Stimulated activated effector memory CD8-positive, alpha-beta T cell treated with anti-CD3 and anti-CD28 coated beads, Interleukin-12 subunit alpha, Interleukin-12 subunit beta, amount 100 ng/mL, for 72 hours (primary cell): Measurements from ENCODE around the gene PPP4R2.
A peak's percentile ranks its signal among the peaks of the same experiment; 100 is the strongest.

ENCODE experiments used
- ATAC-seq: fragments of 150-1000 bp; cut with Tn5 transposase; 2 replicates; pipeline ENCODE4 v1.10.0; 2021
- DNase-seq, 2 donors: peaks; one replicate each; pipeline ENCODE4 v3.0.0; 2021 to 2022; ENCODE audit warnings: low spot score in 2 of 2
- H3K27ac Mint-ChIP-seq: one replicate; pipeline ENCODE4 v1.8.0; 2022; ENCODE audit warnings: mild to moderate bottlenecking, mixed read lengths
- H3K36me3 Mint-ChIP-seq: one replicate; pipeline ENCODE4 v1.8.0; 2022; ENCODE audit warnings: mild to moderate bottlenecking, mixed read lengths
- H3K4me1 Mint-ChIP-seq: one replicate; pipeline ENCODE4 v1.8.0; 2022; ENCODE audit warnings: mixed read lengths
- H3K4me3 Mint-ChIP-seq: one replicate; pipeline ENCODE4 v1.8.0; 2022; ENCODE audit warnings: mild to moderate bottlenecking, mixed read lengths
- H3K9me3 Mint-ChIP-seq: one replicate; pipeline ENCODE4 v1.8.0; 2022; ENCODE audit warnings: mixed read lengths

Gene PPP4R2

GRCh38 chr3:72996473-72997333, at the start of gene PPP4R2:
PPP4R2 (plus strand) TSS chr3:72996811; CDS start chr3:72997038, 227 bp downstream.
- H3K9me3 Mint-ChIP-seq = no peaks in the 10 kb centered on the region
- DNase-seq (peak; percentile 91 to 94), ATAC-seq (peak; percentile 94)
- peak within 1 kb of the TSS; percentile 88 for H3K27ac Mint-ChIP-seq
- H3K36me3 Mint-ChIP-seq = peaks cover 44% of the 10 kb centered on the region
- peaks cover 29% of the 10 kb centered on the region for H3K4me1 Mint-ChIP-seq
- peak within 1 kb of the TSS; percentile 81 for H3K4me3 Mint-ChIP-seq

- ATAC-seq = no peak
- peaks cover 18% of the 10 kb centered on the region for H3K4me1 Mint-ChIP-seq
- no peaks in the 10 kb centered on the region for H3K36me3 Mint-ChIP-seq
- DNase-seq = no peak
- no peak overlapping the region for H3K4me3 Mint-ChIP-seq
- H3K27ac Mint-ChIP-seq = no peak overlapping the region
- H3K9me3 Mint-ChIP-seq = no peaks in the 10 kb centered on the region
Observed at GRCh38 chr3:72947715-72948490, 48.7 kb upstream of the PPP4R2 start.

- H3K27ac Mint-ChIP-seq = no peak overlapping the region
- no peak overlapping the region for H3K4me3 Mint-ChIP-seq
- H3K36me3 Mint-ChIP-seq = no peaks in the 10 kb centered on the region
Observed at GRCh38 chr3:72949016-72949415, 47.6 kb upstream of the PPP4R2 start.

DNA sequence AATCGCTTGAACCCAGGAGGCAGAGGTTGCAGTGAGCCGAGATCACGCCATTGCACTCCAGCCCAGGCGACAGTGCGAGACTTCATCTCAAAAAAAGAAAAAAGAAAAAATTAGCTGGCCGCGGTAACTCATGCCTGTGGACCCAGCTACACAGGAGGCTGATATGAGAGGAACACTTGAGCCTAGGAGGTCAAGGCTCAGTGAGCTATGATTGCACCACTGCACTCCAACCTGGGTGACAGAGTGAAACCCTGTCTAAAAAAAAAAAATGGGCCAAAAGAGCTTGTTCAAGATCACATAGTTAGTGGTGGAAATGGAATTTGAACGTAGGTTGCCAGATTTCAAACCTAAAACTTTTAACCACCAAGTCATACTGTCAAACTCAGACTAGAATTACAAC, 46.2 kb upstream of the PPP4R2 start:
- Mint-ChIP-seq H3K27ac (no peak overlapping the region), H3K36me3 (no peaks in the 10 kb centered on the region), H3K4me1 (peaks cover 15% of the 10 kb centered on the region), H3K9me3 (no peaks in the 10 kb centered on the region), H3K4me3 (no peak overlapping the region)
- ATAC-seq = no peak
- no peak for DNase-seq

More at GRCh38 chr3:72949016-72949415, 47.6 kb upstream of the PPP4R2 start:
- Mint-ChIP-seq H3K4me1 (peaks cover 18% of the 10 kb centered on the region), H3K9me3 (no peaks in the 10 kb centered on the region)
- DNase-seq = no peak
- no peak for ATAC-seq

GRCh38 chr3:72950801-72951200, 45.8 kb upstream of the PPP4R2 start:
- no peak overlapping the region for H3K27ac Mint-ChIP-seq
- no peaks in the 10 kb centered on the region for H3K36me3 Mint-ChIP-seq
- no peaks in the 10 kb centered on the region for H3K9me3 Mint-ChIP-seq
- ATAC-seq (no peak), DNase-seq (no peak)
- H3K4me1 Mint-ChIP-seq = peaks cover 11% of the 10 kb centered on the region
- H3K4me3 Mint-ChIP-seq = no peak overlapping the region

DNA sequence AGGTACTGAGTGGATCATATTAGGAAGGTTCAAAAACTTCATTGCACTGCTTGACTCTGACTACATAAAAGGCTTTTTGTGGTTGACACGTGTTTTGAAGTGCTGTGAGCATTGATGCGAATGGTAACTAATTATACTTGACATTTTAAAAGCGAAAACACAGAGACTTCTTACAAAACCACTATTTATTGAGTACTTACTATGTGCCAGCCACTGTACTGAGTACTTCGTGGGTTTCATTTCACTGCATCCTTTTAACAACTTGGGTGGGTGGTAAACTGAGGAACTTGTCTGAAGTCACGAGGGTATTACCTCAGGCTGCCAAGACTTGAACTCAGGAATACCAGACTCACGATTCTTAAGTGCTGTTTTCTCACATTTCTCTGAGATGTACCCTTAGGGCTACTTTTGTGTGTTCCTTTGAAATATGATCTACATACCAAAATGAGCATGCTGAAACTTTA, 45.3 kb upstream of the PPP4R2 start:
- H3K4me3 Mint-ChIP-seq = no peak overlapping the region
- H3K36me3 Mint-ChIP-seq = no peaks in the 10 kb centered on the region
- H3K4me1 Mint-ChIP-seq = peaks cover 11% of the 10 kb centered on the region
- ATAC-seq = peak; percentile 87
- no peak overlapping the region for H3K27ac Mint-ChIP-seq
- no peaks in the 10 kb centered on the region for H3K9me3 Mint-ChIP-seq
- no peak for DNase-seq

DNA sequence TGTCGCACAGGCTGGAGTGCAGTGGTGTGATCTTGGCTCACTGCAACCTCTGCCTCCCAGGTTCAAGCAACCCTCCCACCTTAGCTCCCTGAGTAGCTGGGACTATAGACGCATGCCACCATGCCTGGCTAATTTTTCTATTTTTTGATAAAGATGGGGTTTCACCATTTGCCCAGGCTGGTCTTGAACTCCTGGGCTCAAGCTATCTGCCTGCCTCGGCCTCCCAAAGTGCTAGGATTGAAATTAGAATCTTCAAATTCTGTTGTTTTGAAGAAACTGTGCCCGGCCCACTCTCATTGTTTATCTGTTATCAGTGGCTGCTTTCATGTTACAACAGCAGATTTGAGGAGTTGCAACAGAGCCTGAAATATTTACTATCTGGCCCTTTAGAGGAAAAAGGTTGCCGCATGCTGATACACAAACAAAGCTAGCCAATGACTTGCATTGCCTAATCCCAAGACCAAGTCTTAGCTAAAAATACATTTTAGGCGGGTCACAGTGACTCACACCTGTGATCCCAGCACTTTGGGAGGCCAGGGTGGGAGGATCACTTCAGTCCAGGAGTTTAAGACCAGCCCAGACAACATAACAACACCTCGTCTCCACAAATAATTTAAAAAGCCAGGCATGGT, 43.2 kb upstream of the PPP4R2 start:
- ATAC-seq = no peak
- Mint-ChIP-seq H3K4me1 (peaks cover 11% of the 10 kb centered on the region), H3K4me3 (no peak overlapping the region), H3K36me3 (no peaks in the 10 kb centered on the region), H3K9me3 (no peaks in the 10 kb centered on the region), H3K27ac (no peak overlapping the region)
- DNase-seq = no peak

DNA sequence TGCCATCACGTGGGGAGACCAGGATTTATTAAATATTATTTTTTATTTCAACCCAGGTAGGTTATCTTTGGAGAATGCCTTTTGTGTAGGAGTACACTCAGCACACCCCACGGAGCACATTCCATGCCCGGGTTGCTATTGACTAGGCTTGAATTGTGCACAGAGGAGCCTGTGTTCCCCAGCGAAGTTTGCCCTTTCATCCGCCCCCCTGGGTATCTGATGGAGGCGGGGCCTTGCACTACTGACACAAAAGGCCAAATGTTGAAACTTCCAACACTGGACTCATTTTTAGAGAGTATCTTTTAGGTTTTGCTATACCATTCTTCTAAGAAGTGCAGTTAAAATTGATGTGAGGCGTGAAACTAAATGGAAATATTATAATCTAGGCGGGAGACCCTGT, 39.3 kb upstream of the PPP4R2 start:
- no peak overlapping the region for H3K27ac Mint-ChIP-seq
- no peaks in the 10 kb centered on the region for H3K9me3 Mint-ChIP-seq
- peaks cover 9% of the 10 kb centered on the region for H3K4me1 Mint-ChIP-seq
- H3K36me3 Mint-ChIP-seq = no peaks in the 10 kb centered on the region
- DNase-seq (no peak), ATAC-seq (no peak)
- no peak overlapping the region for H3K4me3 Mint-ChIP-seq

GRCh38 chr3:72959336-72959735, 37.3 kb upstream of the PPP4R2 start:
- no peaks in the 10 kb centered on the region for H3K36me3 Mint-ChIP-seq
- no peak overlapping the region for H3K27ac Mint-ChIP-seq
- no peak for DNase-seq
- ATAC-seq = no peak
- no peaks in the 10 kb centered on the region for H3K9me3 Mint-ChIP-seq
- peaks cover 12% of the 10 kb centered on the region for H3K4me1 Mint-ChIP-seq
- H3K4me3 Mint-ChIP-seq = no peak overlapping the region

DNA sequence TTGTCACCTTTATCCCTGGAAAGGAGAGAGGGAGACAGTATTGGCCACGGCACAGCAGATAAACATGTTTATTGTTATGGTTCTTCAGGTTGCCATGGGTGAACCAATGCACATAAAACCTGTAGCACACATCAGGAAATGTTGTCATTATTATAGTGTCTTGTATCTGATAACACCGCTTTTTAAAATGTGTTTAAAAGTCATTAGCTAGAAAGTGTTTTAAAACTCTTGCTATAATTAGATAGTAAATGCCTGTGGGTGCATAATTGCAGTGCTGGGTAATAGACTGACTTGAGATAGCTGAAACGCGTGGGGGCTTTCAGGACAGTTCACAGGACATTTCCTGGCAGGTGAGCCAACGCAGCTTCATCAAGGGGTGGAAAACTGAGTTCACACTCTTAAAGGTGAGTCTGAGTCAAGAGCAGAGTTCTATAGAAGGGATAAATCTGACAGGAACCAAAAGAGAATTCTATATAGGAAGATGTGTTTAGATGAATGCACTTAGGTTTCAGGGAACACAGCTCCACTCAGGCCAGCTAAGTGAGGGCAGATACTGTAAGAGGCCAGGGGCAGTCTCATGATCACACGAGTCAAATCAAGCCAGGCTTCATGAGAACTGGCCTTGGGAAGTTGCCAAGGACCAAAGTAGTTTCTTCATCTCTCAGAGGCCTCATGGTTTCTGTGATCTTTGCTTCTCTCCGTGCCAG, 35.6 kb upstream of the PPP4R2 start:
- Mint-ChIP-seq H3K9me3 (no peaks in the 10 kb centered on the region), H3K4me3 (no peak overlapping the region), H3K4me1 (peaks cover 26% of the 10 kb centered on the region), H3K27ac (no peak overlapping the region), H3K36me3 (no peaks in the 10 kb centered on the region)
- no peak for DNase-seq
- ATAC-seq = peak; percentile 19

DNA sequence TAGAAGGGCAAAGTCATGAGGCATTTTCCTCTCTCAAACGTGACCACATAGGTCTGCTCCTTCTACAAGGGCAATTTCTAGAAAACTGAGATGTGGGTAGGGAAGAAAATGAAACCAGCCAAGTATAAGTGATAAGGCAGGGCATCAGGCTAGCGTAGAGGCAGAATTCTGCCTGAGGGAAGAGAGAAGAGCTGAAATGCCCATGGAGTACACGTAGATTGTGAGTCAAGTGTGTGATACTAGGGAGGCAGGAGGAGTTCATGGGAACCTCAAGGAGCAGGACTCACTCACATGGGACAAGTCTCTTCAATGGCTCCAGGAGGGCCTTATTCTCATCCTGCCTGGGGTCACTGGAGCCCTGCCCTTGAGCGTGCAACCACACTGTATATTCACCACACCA, 34.9 kb upstream of the PPP4R2 start:
- H3K4me3 Mint-ChIP-seq = no peak overlapping the region
- DNase-seq (no peak), ATAC-seq (no peak)
- peaks cover 29% of the 10 kb centered on the region for H3K4me1 Mint-ChIP-seq
- no peak overlapping the region for H3K27ac Mint-ChIP-seq
- H3K9me3 Mint-ChIP-seq = no peaks in the 10 kb centered on the region
- no peaks in the 10 kb centered on the region for H3K36me3 Mint-ChIP-seq

DNA sequence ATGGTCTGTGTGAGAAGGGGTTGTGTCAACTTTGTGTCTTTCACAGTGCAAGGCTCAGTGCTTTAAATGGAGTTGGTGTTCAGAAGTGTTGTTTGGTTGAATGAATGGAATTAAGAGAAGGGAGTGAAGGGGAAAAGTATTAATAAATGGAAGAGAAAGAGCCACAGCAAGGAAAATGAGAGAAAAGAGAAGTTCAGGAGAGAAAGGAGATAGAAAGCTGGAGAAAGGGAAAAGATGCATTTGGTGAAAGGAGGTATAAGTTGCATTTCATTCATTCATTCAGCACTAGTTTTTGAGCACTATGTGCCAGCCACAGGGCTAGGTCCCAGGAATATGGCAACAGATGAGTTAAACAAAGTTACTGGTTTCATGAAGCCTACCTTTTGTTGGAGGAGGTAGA, 34.3 kb upstream of the PPP4R2 start:
- Mint-ChIP-seq H3K36me3 (no peaks in the 10 kb centered on the region), H3K9me3 (no peaks in the 10 kb centered on the region), H3K27ac (no peak overlapping the region), H3K4me1 (peaks cover 29% of the 10 kb centered on the region), H3K4me3 (no peak overlapping the region)
- DNase-seq (no peak), ATAC-seq (no peak)

DNA sequence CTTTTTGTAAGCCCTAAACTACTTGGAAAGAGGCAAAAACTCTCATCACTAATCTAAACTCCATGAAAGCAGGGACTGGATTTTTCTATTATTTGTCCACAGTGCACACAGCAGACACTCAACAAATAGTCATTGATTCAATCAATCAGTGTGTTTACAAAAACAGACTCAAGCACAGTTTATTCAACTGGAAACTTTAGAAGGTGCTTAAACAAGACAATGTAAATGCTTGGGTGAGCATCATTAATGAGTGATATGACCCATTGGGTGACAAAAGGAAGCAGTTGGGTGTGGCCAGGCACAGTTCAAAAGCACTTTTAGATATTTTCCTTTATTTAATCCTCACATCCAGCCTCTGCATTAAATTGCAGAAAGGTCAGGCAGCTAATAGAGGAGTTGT, 32.0 kb upstream of the PPP4R2 start:
- H3K27ac Mint-ChIP-seq = no peak overlapping the region
- DNase-seq (no peak), ATAC-seq (no peak)
- H3K9me3 Mint-ChIP-seq = no peaks in the 10 kb centered on the region
- H3K36me3 Mint-ChIP-seq = no peaks in the 10 kb centered on the region
- peaks cover 29% of the 10 kb centered on the region for H3K4me1 Mint-ChIP-seq
- no peak overlapping the region for H3K4me3 Mint-ChIP-seq

DNA sequence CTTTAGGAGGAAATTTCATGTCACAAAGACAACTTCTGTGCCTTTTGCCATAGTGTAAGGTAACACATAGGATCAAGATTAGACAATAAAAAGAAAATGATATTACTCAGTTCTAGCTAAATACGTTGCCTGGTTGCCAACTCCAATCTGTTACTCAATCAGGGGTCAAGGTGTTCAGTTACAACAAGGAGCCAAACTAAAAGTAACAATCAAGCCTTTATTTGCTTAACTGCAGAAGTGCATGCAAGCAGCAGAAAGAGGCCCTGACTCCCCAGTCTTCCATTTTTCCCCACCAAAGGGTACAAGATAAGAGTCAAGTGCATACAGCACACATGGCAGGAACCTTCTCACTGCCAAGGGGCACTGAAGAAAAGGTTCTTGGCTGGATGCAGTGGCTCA, 28.3 kb upstream of the PPP4R2 start:
- Mint-ChIP-seq H3K36me3 (no peaks in the 10 kb centered on the region), H3K4me1 (peaks cover 26% of the 10 kb centered on the region), H3K9me3 (no peaks in the 10 kb centered on the region), H3K27ac (no peak overlapping the region), H3K4me3 (no peak overlapping the region)
- no peak for DNase-seq
- ATAC-seq = no peak

DNA sequence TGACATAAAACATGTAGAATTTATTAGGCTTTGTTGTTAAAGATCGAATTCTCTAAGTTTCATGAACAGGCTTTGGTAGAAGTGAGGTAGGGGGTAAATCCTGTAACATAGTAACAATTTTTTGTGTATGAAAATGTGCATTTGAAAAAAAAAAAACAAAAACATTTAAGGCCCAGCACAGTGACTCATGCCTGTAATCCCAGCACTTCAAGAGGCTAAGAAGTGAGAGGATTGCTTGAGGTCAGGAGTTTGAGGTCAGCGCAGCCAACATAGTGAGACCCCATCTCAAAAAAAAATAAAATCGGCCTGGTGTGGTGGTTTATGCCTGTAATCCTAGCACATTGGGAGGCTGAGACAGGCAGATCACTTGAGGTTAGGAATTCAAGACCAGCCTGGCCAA, 26.8 kb upstream of the PPP4R2 start:
- no peaks in the 10 kb centered on the region for H3K36me3 Mint-ChIP-seq
- no peaks in the 10 kb centered on the region for H3K9me3 Mint-ChIP-seq
- H3K4me1 Mint-ChIP-seq = peaks cover 27% of the 10 kb centered on the region
- DNase-seq (no peak), ATAC-seq (no peak)
- H3K27ac Mint-ChIP-seq = no peak overlapping the region
- no peak overlapping the region for H3K4me3 Mint-ChIP-seq
